NCI-H2107 treated with DMSO at 0.1 percent for 48 hours (cell line): Measurements from ENCODE around the gene COMMD1.
A peak's percentile ranks its signal among the peaks of the same experiment; 100 is the strongest.
"Not testable (repeated sequence)": the region's sequence is repeated elsewhere in the genome, so short reads cannot be mapped to it uniquely, and the experiment has no call there.

Source experiments
- DNase-seq: peaks from one replicate; lab custom pipeline; 2025; ENCODE audit not compliant: unreplicated experiment; lab: John Stamatoyannopoulos, UW

The COMMD1 gene

GRCh38 chr2:61962095-61962984 is 56.9 kb downstream of the COMMD1 start:
- no peak for DNase-seq

- no peak for DNase-seq
Observed at GRCh38 chr2:61966087-61966727, 60.7 kb downstream of the COMMD1 start.

GRCh38 chr2:61967262-61967661 is 61.8 kb downstream of the COMMD1 start:
- DNase-seq: no peak

- no peak for DNase-seq
Observed at GRCh38 chr2:61969376-61969775, 63.9 kb downstream of the COMMD1 start.

GRCh38 chr2:61970807-61971556 is 65.5 kb downstream of the COMMD1 start:
- DNase-seq: no peak

GRCh38 chr2:61978522-61978921 is 73.0 kb downstream of the COMMD1 start:
- DNase-seq: no peak

- DNase-seq: no peak
Observed at GRCh38 chr2:61980758-61981157, 75.3 kb downstream of the COMMD1 start.

- no peak for DNase-seq
Observed at GRCh38 chr2:61984682-61985081, 79.2 kb downstream of the COMMD1 start.

GRCh38 chr2:61988462-61989366 is 83.2 kb downstream of the COMMD1 start:
- DNase-seq: no peak

GRCh38 chr2:61993422-61994024 is 88.0 kb downstream of the COMMD1 start:
- peak; percentile 83 for DNase-seq

- no peak for DNase-seq
Observed at GRCh38 chr2:61994531-61994930, 89.1 kb downstream of the COMMD1 start.

GRCh38 chr2:61995065-61995464 is 89.6 kb downstream of the COMMD1 start:
- DNase-seq: no peak

- no peak for DNase-seq
Observed at GRCh38 chr2:61995515-61995914, 90.0 kb downstream of the COMMD1 start.

- DNase-seq: no peak
Observed at GRCh38 chr2:61998426-61998825, 93.0 kb downstream of the COMMD1 start.

- DNase-seq: no peak
Observed at GRCh38 chr2:62000538-62000937, 95.1 kb downstream of the COMMD1 start.

GRCh38 chr2:62001431-62001830 is 96.0 kb downstream of the COMMD1 start:
- no peak for DNase-seq

- DNase-seq: not testable (repeated sequence)
Observed at GRCh38 chr2:62004428-62004827, 99.0 kb downstream of the COMMD1 start.

GRCh38 chr2:62007555-62007954 is 102.1 kb downstream of the COMMD1 start:
- DNase-seq: no peak

- no peak for DNase-seq
Observed at GRCh38 chr2:62010632-62011256, 105.3 kb downstream of the COMMD1 start.

- DNase-seq: no peak
Observed at GRCh38 chr2:62013641-62014040, 108.2 kb downstream of the COMMD1 start.
